SK-N-MC (cell line): ENCODE measurements around the gene KCNG2.

ENCODE experiments used
- DNase-seq: peaks from one replicate; pipeline ENCODE4 v3.0.0-alpha.2; 2011; ENCODE audit warnings: low read depth, low spot score
- H3K27ac ChIP-seq: fragments of 200-600 bp; sonication (generic); 2 replicates; pipeline ENCODE4 v1.5.1; 2016; ENCODE audit warnings: mixed run types
- H3K36me3 ChIP-seq: fragments of 200-600 bp; sonication (generic); 2 replicates; pipeline ENCODE4 v1.6.1; 2017; ENCODE audit warnings: antibody characterized with exemption, low read length, mixed read lengths; ENCODE audit not compliant: insufficient read depth
- H3K4me3 ChIP-seq: fragments of 200-600 bp; sonication (generic); 2 replicates; pipeline ENCODE4 v1.5.1; 2016
- H3K9ac ChIP-seq: fragments of 200-600 bp; sonication (generic); 2 replicates; pipeline ENCODE4 v1.8.0; 2017; ENCODE audit warnings: mixed run types, mixed read lengths; ENCODE audit not compliant: insufficient read length
- H3K9me3 ChIP-seq: fragments of 200-600 bp; sonication (generic); 2 replicates; pipeline ENCODE4 v1.6.1; 2017; ENCODE audit warnings: low read depth, mild to moderate bottlenecking, antibody characterized with exemption, low read length, moderate library complexity, mixed read lengths
- EZH2 ChIP-seq: fragments of 200-600 bp; sonication (generic); IDR thresholded peaks from one replicate; pipeline ENCODE4 v1.6.1; 2017; ENCODE audit warnings: antibody characterized with exemption
- FOXP2 ChIP-seq: optimal IDR thresholded peaks from 2 replicates; pipeline ENCODE3; 2011; ENCODE audit warnings: mild to moderate bottlenecking, moderate library complexity; ENCODE audit not compliant: insufficient read depth; ENCODE audit errors: extremely low read length, control extremely low read depth
- POLR2AphosphoS5 ChIP-seq: IDR thresholded peaks from 2 replicates; pipeline ENCODE4 v1.6.1; 2012; ENCODE audit warnings: mild to moderate bottlenecking, low read depth, low read length, borderline replicate concordance

Gene KCNG2

DNA sequence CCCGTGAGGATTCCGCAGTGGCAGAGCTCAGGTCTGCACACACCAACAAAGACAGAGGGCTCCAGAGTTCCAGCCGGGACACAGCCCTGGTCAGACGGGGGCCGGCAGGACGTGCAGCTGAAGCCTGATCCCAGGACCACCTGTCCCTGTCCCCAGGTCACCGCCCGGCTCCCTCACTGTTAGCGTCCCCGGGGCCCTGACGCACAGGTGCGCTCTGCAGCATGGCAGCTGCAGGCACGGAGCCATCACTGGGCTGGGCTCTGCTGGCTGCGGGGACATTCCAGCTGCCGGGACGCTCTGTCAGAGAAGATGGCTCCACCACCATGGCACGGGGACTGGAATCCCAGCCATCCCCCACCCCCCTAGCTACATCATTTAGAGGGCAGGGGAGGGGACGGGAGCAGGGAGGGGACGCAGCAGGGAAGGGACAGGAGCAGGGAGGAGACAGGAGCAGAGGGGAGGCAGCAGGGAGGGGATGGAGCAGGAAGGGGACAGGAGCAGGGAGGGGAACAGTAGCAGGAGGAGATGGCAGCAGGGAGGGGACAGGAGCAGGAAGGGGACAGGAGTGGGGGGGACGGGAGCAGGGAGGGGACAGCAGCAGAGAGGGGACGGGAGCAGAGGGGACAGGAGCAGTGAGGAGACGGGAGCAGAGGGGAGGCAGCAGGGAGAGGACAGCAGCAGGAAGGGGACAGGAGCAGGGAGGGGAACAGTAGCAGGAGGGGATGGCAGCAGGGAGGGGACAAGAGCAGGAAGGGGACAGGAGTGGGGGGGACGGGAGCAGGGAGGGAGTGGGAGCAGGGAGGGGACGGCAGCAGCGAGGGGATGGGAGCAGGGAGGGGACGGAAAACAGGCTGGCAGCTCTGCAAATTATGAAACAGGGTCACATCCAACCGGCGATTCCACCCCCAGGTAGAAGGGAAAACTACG is 113.9 kb downstream of the KCNG2 start:
- TF ChIP-seq EZH2 (no peak), POLR2AphosphoS5 (no peak), FOXP2 (no peak)

DNA sequence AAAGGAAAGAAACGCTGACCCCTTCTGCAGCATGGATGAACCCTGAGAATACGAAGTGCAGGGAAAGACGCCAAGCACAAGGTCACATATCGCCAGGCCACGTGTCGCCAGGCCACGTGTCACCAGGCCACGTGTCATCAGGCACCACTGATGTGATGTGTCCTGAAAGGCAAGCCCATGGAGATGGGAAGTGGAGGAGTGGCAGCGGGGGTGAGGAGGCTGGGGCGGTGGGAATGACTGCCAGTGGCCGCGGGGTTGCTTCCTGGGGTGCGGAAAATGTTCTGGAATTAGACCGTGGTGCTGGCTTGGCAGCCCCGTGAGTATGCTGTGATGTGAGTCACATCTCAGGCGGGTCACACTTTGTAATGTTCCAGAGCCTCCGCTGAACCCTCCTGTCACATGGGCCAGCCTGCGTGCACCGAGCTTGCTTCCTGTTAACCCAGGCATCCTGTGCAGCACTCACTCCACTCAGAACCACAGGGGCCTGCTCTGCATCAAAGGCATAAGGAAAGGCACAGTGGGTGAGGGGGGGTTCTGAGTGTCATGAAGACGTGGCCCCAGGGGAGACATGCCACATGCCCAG is 114.8 kb downstream of the KCNG2 start:
- Histone ChIP-seq H3K4me3 (no peak overlapping the region), H3K27ac (no peak overlapping the region), H3K9me3 (no peaks in the 10 kb centered on the region), H3K36me3 (no peaks in the 10 kb centered on the region; the same call in 1 of the 2 replicates), H3K9ac (no peak overlapping the region)
- DNase-seq, result no peak
- TF ChIP-seq POLR2AphosphoS5, result no peak
- TF ChIP-seq EZH2, result no peak
- TF ChIP-seq FOXP2, result no peak

More for the DNA sequence above, 113.9 kb downstream of the KCNG2 start:
- H3K4me3 ChIP-seq, result no peak overlapping the region
- no peak overlapping the region for H3K27ac ChIP-seq
- DNase-seq, result no peak
- H3K9ac ChIP-seq, result no peak overlapping the region
- no peaks in the 10 kb centered on the region; the same call in 1 of the 2 replicates for H3K36me3 ChIP-seq
- H3K9me3 ChIP-seq, result no peaks in the 10 kb centered on the region

DNA sequence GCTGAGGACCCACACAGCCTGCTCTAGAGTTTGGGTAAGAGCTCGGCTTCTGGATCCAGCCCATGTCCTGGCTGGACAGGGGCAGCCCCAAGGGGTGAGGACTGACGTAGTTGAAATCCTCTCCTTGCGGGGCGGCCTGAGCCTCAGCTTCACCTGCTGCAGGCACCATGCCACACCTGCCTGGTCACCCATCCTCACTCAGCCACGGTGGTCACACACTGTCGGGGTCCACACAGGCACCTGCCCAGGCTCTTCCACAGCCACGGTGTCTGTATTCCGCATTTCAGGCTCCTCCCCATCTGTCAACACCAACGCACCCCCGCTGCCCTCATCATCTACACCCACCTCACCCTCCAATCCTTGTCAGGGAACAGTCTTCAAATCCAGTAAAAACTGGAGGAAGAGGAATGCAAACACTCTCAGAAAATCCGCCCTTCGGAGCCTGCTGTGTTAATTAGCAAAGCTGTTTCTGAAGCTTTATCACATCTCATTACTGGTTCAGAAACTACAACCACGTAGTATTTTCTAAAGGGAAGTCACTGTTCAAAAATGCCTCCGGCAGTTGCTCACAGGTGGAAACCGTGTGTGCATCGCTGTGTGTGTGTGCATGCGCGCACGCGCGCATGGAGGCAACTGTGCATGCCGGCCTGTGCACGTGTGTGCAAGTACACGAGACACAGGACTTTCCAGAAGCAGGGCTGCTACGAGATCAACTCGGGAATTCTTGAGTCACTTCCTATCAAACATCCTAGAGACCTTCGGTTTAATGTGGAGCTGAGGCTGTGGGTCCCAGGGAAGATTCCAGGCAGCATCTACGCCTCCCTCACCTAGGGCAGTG is 115.5 kb downstream of the KCNG2 start:
- Histone ChIP-seq H3K4me3 (no peak overlapping the region), H3K27ac (no peak overlapping the region), H3K9ac (no peak overlapping the region), H3K9me3 (no peaks in the 10 kb centered on the region), H3K36me3 (no peaks in the 10 kb centered on the region; the same call in 1 of the 2 replicates)
- no peak for DNase-seq
- TF ChIP-seq EZH2 (no peak), POLR2AphosphoS5 (no peak), FOXP2 (no peak)

DNA sequence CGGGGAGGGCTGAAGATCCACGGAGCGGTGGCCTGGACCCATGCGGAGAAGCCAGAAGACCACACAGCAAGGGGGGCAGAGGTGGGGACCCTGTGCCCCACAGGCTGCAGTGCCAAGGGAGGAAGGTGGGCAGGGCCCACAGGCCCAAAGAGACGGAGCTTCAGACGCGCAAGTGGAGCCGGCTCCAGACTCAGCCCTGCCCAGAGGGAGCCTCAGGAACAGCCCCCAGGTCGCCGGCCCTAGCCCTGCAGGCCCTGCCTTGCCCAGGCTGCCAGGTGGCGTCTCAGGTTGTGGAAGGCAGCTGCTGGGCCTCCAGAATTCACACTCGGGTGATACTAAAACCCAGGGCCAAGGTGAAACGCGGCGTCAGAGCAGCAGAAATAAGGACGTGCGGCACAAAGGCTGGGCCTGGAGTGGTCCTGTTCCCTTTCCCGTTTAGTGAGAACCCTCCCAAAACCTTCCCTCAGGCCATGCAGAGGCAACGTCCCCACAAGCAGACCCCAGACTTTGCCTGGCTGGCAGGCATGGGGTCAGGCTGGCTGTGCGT is 116.9 kb downstream of the KCNG2 start:
- H3K9me3 ChIP-seq, result no peaks in the 10 kb centered on the region
- DNase-seq, result no peak
- H3K9ac ChIP-seq, result no peak overlapping the region
- no peak overlapping the region for H3K4me3 ChIP-seq
- H3K36me3 ChIP-seq, result no peaks in the 10 kb centered on the region; the same call in 1 of the 2 replicates
- TF ChIP-seq POLR2AphosphoS5 (no peak), FOXP2 (no peak), EZH2 (no peak)
- no peak overlapping the region for H3K27ac ChIP-seq

DNA sequence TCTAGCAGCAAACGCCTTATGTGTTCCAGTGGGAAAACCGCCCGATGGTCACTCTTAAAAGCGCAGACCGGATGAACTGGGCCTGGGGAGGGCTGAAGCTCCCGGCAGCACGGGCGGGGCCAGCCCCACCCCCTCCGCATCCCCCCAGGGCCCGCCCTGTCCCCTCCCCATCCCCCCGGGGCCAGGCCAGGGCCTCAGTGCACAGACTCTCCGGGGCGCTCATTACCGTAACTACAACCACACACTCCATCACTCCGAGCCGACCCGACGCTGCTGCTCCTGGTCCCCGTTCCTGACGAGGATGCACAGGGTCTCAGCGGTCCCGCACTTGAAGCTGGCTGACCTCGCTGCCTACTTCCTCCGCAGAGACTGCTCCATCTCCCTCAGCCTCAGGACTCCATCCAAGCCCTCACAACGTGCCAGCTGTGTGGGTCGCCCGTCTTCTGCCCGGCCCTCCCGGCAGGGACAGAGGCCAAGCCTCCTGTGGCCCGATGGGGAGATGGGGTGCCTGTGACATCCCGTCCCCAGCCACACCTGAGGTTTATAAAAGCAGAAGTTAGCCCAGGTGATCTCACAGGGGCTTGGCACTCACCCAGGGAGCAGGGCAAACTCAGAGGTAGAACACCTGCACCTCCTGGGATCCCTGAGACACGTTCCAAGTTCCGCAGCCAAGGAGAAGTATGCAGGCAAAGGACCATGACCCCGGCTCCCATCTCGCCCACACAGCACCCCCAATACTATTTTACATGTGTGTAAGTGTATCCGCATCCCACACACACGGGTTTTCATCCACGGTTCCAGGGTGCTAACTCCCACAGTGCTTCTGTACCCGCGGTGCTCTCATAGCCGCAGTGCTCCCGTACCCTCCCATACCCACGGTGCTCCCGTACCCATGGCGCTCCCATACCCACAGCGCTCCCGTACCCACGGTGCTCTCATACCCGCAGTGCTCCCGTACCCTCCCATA is 117.7 kb downstream of the KCNG2 start:
- no peak overlapping the region for H3K27ac ChIP-seq
- TF ChIP-seq FOXP2 (no peak), EZH2 (no peak), POLR2AphosphoS5 (no peak)
- no peak for DNase-seq
- H3K9ac ChIP-seq, result no peak overlapping the region
- H3K4me3 ChIP-seq, result no peak overlapping the region
- no peaks in the 10 kb centered on the region for H3K9me3 ChIP-seq
- H3K36me3 ChIP-seq, result no peaks in the 10 kb centered on the region; the same call in 1 of the 2 replicates

DNA sequence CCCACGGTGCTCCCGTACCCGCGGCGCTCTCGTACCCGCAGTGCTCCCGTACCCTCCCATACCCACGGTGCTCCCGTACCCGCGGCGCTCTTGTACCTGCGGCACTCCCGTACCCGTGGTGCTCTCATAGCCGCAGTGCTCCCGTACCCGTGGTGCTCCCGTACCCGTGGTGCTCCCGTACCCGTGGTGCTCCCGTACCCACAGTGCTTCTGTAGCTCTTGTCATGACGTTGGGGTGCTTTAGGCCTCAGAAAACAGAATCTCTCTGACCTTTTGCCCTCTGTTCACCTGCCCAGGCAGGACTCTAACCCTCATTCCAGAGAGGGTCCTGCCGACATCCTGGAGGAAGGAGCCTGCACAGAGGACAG is 118.4 kb downstream of the KCNG2 start:
- Histone ChIP-seq H3K4me3 (no peak overlapping the region), H3K36me3 (no peaks in the 10 kb centered on the region; the same call in 1 of the 2 replicates), H3K27ac (no peak overlapping the region), H3K9ac (no peak overlapping the region), H3K9me3 (no peaks in the 10 kb centered on the region)
- TF ChIP-seq POLR2AphosphoS5 (no peak), FOXP2 (no peak), EZH2 (no peak)
- no peak for DNase-seq

DNA sequence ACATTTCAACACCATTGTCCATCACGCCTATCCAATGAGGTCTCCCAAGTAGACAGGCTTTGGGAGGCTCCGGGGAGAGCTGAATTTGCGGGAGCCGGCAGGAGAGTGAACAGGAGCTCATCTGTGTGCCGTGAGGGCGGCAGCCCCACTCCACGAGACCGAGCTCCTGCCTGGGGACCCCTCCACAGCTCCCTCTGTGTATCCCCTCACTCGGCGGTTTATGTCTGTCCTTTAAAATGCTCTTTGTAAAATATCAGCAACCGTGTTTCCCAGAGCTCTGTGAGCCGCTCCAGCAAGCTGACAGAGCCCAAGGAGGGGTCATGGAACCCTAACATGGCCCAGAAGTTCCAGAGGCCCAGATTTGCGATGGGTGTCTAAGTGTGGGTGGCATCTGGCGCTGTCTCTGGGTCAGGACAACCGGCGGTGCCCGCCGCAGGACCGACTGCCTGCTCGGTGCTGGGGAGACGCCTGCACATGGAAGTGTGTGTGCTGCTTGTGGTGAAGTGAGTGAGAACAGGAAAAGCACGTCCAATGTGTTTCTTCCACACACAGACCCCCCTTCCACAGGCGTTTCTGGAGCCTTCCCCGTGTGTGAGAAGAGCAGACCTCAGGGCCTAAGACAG is 118.9 kb downstream of the KCNG2 start:
- Histone ChIP-seq H3K27ac (no peak overlapping the region), H3K9me3 (no peaks in the 10 kb centered on the region), H3K4me3 (no peak overlapping the region), H3K36me3 (no peaks in the 10 kb centered on the region; the same call in 1 of the 2 replicates), H3K9ac (no peak overlapping the region)
- TF ChIP-seq EZH2 (no peak), FOXP2 (no peak), POLR2AphosphoS5 (no peak)
- no peak for DNase-seq
